ENCODE results near the gene LRRTM4.
"Not testable (repeated sequence)": the region's sequence is repeated elsewhere in the genome, so short reads cannot be mapped to it uniquely, and the experiment has no call there.

LRRTM4 gene

DNA sequence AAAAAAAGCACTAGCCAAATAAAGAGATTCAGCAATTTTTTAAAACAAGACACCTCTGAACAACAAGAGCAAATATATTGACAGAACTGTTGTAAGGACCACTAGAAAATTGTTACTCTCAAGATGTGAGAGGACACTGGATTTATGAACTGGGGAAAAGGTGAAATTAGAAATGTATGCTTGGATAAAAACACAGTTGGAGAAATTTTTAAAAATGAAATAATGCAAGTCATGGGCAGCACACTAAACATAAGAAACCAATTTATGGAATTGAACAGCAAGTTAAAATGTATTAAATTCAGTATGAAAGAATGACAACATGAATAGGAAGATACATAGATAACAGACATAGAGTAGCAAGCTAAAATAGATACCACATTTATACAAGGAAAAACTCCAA lies 377.4 kb downstream of the LRRTM4 start:
- DNase-seq (ENCODE audit: low read depth), result no peak
- no peak overlapping the region for H3K4me3 ChIP-seq (ENCODE audit: low read depth, low read length)
- TF ChIP-seq, protein P1, sequence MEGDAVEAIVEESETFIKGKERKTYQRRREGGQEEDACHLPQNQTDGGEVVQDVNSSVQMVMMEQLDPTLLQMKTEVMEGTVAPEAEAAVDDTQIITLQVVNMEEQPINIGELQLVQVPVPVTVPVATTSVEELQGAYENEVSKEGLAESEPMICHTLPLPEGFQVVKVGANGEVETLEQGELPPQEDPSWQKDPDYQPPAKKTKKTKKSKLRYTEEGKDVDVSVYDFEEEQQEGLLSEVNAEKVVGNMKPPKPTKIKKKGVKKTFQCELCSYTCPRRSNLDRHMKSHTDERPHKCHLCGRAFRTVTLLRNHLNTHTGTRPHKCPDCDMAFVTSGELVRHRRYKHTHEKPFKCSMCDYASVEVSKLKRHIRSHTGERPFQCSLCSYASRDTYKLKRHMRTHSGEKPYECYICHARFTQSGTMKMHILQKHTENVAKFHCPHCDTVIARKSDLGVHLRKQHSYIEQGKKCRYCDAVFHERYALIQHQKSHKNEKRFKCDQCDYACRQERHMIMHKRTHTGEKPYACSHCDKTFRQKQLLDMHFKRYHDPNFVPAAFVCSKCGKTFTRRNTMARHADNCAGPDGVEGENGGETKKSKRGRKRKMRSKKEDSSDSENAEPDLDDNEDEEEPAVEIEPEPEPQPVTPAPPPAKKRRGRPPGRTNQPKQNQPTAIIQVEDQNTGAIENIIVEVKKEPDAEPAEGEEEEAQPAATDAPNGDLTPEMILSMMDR (IDR thresholded peaks at IDR 0.05; ENCODE audit: insufficient read depth, low read depth, low read length, missing control alignments), result no peak

DNA sequence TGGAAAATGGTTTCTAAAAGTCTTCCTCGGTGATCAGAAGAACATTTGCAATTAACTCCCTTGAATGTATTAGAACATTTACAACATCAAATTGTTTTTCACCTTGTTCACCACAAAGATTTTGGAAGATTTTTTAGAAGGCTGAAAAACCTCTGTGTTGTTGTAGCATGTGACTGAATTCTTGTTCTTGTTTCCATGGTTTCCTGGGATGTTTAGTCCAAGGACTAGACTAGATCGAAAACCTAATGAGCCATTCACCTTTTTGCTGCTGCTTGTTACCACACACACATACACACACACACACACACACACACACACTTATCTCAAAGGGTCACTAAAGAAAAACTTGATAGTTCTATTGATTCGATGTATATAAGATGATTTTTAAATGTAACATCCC lies 380.0 kb downstream of the LRRTM4 start:
- DNase-seq (ENCODE audit: low read depth), result no peak
- TF ChIP-seq, protein P1 (IDR thresholded peaks at IDR 0.05; ENCODE audit: insufficient read depth, low read depth, low read length, missing control alignments), result no peak
- H3K4me3 ChIP-seq (ENCODE audit: low read depth, low read length), result no peak overlapping the region

DNA sequence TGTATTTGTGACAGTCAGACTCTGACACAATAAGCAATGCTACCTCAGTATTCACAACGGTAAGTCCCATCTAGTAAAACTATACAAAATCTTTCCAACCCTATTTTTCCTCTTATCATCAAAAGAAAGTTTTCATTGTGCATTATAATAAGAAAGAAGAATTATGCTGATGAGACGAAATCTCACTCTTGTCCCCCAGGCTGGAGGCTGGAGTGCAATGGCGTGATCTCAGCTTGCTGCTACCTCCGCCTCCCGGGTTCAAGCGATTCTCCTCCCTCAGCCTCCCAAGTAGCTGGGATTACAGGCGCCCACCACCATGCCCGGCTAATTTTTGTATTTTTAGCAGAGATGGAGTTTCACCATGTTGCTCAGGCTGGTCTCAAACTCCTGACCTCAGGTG lies 393.7 kb downstream of the LRRTM4 start:
- not testable (repeated sequence) for H3K4me3 ChIP-seq (ENCODE audit: low read depth, low read length); DNase-seq (ENCODE audit: low read depth)

DNA sequence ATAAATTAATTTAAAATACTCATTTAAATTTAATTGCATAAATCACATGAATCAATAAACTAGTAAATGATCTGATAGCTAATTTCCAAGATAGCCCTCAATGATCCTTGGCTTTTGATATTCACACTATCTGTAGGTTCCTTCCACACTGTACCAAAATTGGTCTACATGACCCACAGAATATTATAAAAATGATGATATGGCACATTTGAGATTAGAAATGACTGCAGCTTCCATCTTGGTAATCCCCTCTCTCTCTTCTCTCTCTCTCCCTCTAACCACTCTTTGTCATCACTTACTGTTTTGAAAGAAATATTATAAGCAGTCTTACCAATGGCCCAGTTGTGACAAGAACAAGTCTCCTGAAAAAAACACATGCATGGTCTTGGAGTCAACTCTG lies 394.8 kb downstream of the LRRTM4 start:
- TF ChIP-seq, protein P1 (IDR thresholded peaks at IDR 0.05; ENCODE audit: insufficient read depth, low read depth, low read length, missing control alignments), result no peak
- no peak for DNase-seq (ENCODE audit: low read depth)
- no peak overlapping the region for H3K4me3 ChIP-seq (ENCODE audit: low read depth, low read length)

DNA sequence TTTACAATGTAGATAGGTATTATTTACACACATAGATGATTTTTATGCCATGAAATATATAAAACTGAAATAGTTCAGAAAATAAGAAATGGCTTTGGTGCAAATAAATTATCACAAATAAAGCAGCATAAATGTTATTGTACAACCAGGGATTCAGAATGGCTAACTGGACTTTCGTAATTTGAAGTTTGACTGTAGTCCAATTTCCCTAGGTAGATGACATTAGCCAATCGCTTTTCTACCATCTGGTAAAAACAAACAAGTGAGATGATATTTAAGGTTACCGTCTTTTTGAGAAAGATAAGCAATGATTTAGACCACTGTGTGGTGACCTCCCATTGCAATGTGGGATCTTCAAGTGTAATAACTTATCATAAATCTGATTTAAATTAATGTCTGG lies 400.7 kb downstream of the LRRTM4 start:
- H3K4me3 ChIP-seq (ENCODE audit: low read depth, low read length), result no peak overlapping the region
- no peak for DNase-seq (ENCODE audit: low read depth)
- TF ChIP-seq, protein P1 (IDR thresholded peaks at IDR 0.05; ENCODE audit: insufficient read depth, low read depth, low read length, missing control alignments), result no peak

DNA sequence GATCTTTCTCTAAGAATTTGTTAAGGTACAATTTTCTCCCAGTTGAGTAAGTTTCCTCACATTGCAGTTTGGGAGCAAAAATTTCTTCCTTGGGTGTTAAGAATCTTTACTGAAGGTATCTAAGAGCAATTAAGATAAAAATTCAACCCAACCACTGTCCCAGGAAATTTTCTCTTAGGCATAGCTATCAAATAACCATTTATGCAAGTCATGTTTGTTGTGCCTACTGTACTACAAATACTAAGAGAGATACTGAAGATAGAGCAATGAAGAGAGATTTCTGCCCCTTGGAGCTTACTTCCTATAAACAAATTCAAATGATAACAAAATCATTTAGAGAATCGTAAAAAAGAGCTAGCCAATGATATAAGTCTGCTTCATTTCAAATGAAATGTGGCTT lies 402.8 kb downstream of the LRRTM4 start:
- TF ChIP-seq, protein P1 (IDR thresholded peaks at IDR 0.05; ENCODE audit: insufficient read depth, low read depth, low read length, missing control alignments), result no peak
- no peak overlapping the region for H3K4me3 ChIP-seq (ENCODE audit: low read depth, low read length)
- no peak for DNase-seq (ENCODE audit: low read depth)

DNA sequence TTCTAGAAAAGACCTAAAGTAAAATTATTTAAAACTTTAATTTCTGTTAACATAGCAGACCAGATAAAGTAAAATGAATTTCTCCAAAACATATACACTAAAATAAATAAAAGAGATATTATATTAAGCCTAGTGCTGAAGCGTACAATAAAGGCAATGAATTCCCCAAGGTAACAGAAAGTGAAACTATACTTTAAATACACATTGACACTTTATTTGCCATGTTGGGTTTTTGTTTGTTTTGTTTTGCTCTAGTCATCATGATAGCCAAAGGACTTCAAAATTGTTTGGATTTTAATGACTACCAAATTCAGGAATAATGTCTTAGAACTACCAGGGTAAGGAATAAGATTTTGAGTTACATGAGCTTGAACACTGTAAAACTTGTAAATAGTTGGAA lies 413.3 kb downstream of the LRRTM4 start:
- DNase-seq (ENCODE audit: low read depth), result no peak
- TF ChIP-seq, protein P1 (IDR thresholded peaks at IDR 0.05; ENCODE audit: insufficient read depth, low read depth, low read length, missing control alignments), result no peak
- H3K4me3 ChIP-seq (ENCODE audit: low read depth, low read length), result no peak overlapping the region
